ENCODE results near the gene FRAT1. TPM values are rescaled to one million over a fixed set of nuclear protein-coding genes. Genes with fewer than 3 reads are reported as not detected.
A peak's percentile ranks its signal among the peaks of the same experiment; 100 is the strongest.
"Not testable (repeated sequence)": the region's sequence is repeated elsewhere in the genome, so short reads cannot be mapped to it uniquely, and the experiment has no call there.

Gene FRAT1
- 1 to 10 TPM; 3.5 to 4.0 (median 3.7) TPM for polyA plus RNA-seq (ENCODE audit: insufficient read length in 4 of 4)

- DNase-seq (ENCODE audit: low read depth in 4 of 4, low spot score in 3 of 4): peak; percentile 76 to 84 (median 81)
Measured at GRCh38 chr10:97318772-97319651, at the start of gene FRAT1. Gene FRAT1 (plus strand): TSS chr10:97319271. CDS start chr10:97319454, 183 bp downstream.

DNA sequence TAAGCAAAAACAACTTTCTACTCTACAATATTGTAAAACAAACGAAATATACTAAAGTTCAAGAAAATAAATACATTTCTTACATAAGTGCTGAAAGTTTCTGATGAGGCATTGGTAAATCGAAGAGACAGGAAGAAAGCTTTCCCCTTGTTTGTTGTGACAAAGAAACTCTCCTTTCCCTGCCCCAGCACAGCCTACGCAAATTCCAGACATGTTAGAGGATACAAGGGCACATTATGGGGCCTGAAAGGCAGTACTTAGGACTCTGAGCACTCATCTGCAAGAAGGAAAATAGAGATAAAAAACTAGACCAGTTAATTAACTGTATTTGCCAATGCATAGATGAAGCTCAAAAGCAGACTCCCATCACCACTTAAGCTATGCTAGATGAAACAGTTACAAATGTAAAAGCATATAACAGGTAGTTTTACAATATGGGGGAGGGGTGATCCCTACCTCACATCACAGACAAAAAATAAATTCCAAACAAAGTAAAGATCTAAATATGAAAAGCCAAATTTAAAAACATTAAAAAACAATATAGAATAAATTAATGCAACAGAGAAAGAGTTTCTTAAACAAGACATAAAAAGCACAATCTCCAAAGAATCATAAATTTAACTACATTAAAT, 48.4 kb upstream of the FRAT1 start:
- DNase-seq (ENCODE audit: low read depth in 4 of 4, low spot score in 3 of 4): no peak

- DNase-seq (ENCODE audit: low read depth in 4 of 4, low spot score in 3 of 4): no peak
Measured at GRCh38 chr10:97273700-97274099, 45.4 kb upstream of the FRAT1 start.

- DNase-seq (ENCODE audit: low read depth in 4 of 4, low spot score in 3 of 4): no peak
Measured at GRCh38 chr10:97274828-97275227, 44.2 kb upstream of the FRAT1 start.

GRCh38 chr10:97277551-97277950, 41.5 kb upstream of the FRAT1 start:
- no peak for DNase-seq (ENCODE audit: low read depth in 4 of 4, low spot score in 3 of 4)

- DNase-seq (ENCODE audit: low read depth in 4 of 4, low spot score in 3 of 4): peak; percentile 16 to 52 (median 44)
Measured at GRCh38 chr10:97278491-97278989, 40.5 kb upstream of the FRAT1 start.

DNA sequence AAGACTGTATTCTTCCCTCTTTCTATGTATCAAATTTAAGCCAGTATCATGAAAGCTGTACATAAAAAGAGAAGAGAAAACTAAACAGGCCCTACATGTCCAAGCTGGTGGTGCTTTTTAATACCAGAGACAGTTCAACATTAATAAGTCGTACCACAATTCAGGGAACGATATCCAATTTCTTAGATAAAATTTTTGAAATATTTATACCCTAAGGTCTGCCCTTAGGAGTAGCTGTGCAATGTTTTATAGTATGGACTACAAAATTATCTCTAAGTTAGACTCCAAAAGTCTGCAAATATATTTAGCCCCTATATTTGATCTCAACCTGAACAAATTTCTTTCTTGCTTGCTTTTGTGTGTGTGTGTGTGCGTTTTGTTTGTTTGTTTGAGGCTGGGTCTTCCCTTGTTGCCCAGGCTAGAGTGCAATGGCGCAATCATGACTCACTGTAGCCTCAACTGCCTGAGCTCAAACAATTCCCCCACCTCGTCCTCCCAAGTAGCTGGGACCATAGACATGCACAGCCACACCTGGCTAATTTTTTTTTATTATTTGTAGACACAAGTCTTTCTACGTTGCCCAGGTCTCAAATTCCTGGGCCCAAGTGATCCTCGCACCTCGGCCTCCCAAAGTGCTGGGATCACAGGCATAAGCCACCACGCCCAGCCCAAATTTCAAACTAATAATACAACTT, 39.8 kb upstream of the FRAT1 start:
- no peak for DNase-seq (ENCODE audit: low read depth in 4 of 4, low spot score in 3 of 4)

DNA sequence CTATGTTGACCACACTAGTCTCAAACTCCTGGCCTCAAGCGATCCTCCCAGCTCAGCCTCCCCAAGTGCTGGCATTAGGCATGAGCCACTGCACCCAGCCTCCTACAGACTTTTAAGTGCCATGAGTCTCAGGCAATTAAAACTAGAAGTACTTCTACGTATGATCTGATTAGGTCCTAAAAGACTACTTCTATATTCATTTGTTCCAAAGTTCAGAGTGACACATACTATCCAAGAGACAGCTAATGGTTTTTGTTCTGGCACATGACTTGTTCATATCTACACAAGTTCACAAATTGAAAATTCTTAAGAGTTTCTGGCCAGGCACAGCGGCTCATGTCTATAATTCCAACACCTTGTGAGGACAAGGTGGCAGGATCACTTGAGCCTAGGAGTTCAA, 38.3 kb upstream of the FRAT1 start:
- DNase-seq (ENCODE audit: low read depth in 4 of 4, low spot score in 3 of 4): no peak

DNA sequence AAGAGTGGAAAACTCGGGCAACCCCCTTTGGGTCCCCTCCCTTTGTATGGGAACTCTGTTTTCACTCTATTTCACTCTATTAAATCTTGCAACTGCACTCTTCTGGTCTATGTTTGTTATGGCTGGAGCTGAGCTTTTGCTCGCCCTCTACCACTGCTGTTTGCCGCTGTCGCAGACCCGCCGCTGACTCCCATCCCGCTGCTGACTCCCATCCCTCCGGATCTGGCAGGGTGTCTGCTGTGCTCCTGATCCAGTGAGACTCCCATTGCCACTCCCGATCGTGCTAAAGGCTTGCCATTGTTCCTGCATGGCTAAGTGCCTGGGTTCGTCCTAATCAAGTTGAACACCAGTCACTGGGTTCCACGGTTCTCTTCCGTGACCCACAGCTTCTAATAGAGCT, 29.0 kb upstream of the FRAT1 start:
- not testable (repeated sequence) for DNase-seq (ENCODE audit: low read depth in 4 of 4, low spot score in 3 of 4)

DNA sequence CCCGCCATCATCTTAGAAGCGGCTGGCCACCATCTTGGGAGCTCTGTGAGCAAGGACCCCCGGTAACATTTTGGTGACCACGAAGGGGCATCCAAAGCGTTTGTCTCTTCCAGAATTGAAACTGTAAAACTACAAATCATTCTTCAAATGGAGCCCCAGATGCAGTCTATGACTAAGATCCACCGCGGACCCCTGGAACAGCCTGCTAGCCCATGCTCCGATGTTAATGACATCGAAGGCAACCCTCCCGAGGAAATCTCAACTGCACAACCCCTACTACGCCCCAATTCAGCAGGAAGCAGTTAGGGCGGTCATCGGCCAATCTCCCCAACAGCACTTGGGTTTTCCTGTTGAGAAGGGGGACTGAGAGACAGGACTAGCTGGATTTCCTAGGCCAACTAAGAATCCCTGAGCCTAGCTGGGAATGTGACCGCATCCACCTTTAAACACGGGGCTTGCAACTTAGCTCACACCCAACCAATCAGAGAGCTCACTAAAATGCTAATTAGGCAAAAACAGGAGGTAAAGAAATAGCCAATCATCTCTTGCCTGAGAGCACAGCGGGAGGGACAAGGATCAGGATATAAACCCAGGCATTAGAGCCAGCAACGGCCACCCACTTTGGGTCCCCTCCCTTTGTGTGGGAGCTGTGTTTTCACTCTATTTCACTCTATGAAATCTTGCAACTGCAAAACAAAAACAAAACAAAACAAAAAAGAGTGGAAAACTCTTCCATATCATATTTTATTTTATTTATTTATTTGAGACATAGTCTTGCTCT, 28.3 kb upstream of the FRAT1 start:
- not testable (repeated sequence) for DNase-seq (ENCODE audit: low read depth in 4 of 4, low spot score in 3 of 4)

GRCh38 chr10:97291357-97292096, 27.5 kb upstream of the FRAT1 start:
- DNase-seq (ENCODE audit: low read depth in 4 of 4, low spot score in 3 of 4): no peak

GRCh38 chr10:97292097-97292861, 26.8 kb upstream of the FRAT1 start, which contains the start of gene ARHGAP19:
Gene ARHGAP19 (minus strand): TSS chr10:97292637. CDS start chr10:97292627, 10 bp downstream.
- DNase-seq (ENCODE audit: low read depth in 4 of 4, low spot score in 3 of 4): peak; percentile 92 to 98 (median 95)

GRCh38 chr10:97292862-97293198, 26.2 kb upstream of the FRAT1 start:
- no peak for DNase-seq (ENCODE audit: low read depth in 4 of 4, low spot score in 3 of 4)

- DNase-seq (ENCODE audit: low read depth in 4 of 4, low spot score in 3 of 4): no peak
Measured at GRCh38 chr10:97297556-97298222, 21.4 kb upstream of the FRAT1 start.

DNA sequence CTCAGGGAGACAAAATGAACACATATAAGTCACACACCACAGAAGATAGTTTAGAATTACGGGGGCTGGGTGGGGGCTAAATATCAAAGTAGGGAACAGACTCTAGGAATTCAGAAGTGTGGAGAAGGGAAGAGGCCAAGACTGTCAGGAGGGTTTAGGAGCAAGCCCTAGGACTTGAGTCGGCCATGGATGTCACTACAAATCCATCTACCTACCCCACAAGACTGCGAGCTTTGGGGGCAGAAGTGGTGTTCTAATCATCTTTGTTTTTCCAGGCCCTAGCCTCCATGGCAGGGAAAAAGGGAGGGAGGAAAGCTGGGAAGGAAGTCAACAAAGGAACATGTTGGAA, 20.9 kb upstream of the FRAT1 start:
- no peak for DNase-seq (ENCODE audit: low read depth in 4 of 4, low spot score in 3 of 4)

- DNase-seq (ENCODE audit: low read depth in 4 of 4, low spot score in 3 of 4): no peak
Measured at GRCh38 chr10:97300980-97301379, 18.1 kb upstream of the FRAT1 start.

GRCh38 chr10:97302088-97302791, 16.8 kb upstream of the FRAT1 start:
- DNase-seq (ENCODE audit: low read depth in 4 of 4, low spot score in 3 of 4): no peak

DNA sequence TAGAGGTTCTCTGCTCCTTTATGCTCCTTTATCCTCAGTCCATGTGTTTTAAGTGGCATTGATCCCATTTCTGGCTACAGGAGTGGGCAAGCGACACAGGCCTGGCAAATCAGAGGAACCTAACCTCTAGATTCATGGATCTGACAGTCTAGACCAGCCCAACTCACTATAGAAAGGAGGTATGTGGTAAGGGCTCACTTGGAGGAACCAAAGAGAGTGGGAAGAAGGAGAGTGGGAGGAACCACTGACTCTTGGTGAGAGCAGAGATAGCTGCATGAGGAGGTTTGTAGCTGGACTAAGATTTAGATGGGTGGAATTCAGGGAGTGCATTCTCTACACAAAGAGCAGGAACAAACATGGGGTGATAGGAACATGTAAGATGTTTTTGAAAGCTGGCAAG, 11.6 kb upstream of the FRAT1 start:
- no peak for DNase-seq (ENCODE audit: low read depth in 4 of 4, low spot score in 3 of 4)
